ENCODE data around the gene CPOX. TPM values are rescaled to one million over a fixed set of nuclear protein-coding genes. Genes with fewer than 3 reads are reported as not detected.
"Not testable (repeated sequence)": the region's sequence is repeated elsewhere in the genome, so short reads cannot be mapped to it uniquely, and the experiment has no call there.

Gene CPOX
- total and polyA plus RNA-seq, 3 donors from 2014 or later = 9.3 to 25.4 (median 21.7) TPM

DNA sequence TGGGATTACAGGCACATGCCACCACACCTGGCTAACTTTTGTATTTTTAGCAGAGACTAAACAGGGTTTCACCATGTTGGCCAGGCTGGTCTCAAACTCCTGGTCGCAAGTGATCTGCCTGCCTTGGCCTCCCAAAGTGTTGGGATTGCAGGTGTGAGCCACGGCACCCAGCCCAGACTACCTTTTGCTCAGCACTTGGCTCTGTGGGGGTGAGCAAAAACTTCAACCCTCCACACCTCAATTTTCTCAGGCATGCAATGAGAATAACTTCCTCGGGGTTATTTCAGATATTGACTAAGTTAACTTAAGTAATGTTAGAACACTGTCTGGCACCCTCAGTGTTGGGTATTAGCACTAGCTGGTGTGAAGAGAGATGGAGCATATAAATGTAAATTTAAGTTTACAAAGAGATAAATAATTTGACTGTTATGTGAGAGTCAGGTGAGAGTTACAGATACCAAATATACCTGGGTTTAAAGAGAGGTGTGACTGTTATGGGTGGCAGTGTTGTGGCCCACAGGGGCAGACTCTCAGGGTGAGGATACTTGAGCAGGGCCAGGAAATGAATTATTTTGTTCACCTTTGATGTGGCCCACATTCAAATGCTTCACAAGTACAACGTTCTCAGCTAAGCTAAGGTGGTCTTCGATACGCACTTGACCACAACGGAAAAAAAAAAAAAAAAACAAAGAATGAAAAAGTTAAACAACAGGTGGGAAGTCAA, 29.0 kb downstream of the CPOX start:
- no peak overlapping the region for H3K4me3 ChIP-seq
- no peaks in the 10 kb centered on the region for H3K9me3 ChIP-seq
- H3K27ac ChIP-seq = no peak overlapping the region
- WGBS, 2 donors = 79 to 88% methylated on average over 7 of the region's 7 CpGs
- intact Hi-C loops (cut with DNase I; ENCODE audit: low total_unique reads) = no loop called here
- no peaks in the 10 kb centered on the region for H3K27me3 ChIP-seq
- H3K4me1 ChIP-seq = no peaks in the 10 kb centered on the region
- H3K36me3 ChIP-seq (ENCODE audit: low read depth, missing control alignments) = no peaks in the 10 kb centered on the region
- DNase-seq = no peak
- TF ChIP-seq POLR2A (IDR thresholded peaks at IDR 0.05) = no peak
- TF ChIP-seq, protein P1, sequence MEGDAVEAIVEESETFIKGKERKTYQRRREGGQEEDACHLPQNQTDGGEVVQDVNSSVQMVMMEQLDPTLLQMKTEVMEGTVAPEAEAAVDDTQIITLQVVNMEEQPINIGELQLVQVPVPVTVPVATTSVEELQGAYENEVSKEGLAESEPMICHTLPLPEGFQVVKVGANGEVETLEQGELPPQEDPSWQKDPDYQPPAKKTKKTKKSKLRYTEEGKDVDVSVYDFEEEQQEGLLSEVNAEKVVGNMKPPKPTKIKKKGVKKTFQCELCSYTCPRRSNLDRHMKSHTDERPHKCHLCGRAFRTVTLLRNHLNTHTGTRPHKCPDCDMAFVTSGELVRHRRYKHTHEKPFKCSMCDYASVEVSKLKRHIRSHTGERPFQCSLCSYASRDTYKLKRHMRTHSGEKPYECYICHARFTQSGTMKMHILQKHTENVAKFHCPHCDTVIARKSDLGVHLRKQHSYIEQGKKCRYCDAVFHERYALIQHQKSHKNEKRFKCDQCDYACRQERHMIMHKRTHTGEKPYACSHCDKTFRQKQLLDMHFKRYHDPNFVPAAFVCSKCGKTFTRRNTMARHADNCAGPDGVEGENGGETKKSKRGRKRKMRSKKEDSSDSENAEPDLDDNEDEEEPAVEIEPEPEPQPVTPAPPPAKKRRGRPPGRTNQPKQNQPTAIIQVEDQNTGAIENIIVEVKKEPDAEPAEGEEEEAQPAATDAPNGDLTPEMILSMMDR (IDR thresholded peaks at IDR 0.05) = no peak

DNA sequence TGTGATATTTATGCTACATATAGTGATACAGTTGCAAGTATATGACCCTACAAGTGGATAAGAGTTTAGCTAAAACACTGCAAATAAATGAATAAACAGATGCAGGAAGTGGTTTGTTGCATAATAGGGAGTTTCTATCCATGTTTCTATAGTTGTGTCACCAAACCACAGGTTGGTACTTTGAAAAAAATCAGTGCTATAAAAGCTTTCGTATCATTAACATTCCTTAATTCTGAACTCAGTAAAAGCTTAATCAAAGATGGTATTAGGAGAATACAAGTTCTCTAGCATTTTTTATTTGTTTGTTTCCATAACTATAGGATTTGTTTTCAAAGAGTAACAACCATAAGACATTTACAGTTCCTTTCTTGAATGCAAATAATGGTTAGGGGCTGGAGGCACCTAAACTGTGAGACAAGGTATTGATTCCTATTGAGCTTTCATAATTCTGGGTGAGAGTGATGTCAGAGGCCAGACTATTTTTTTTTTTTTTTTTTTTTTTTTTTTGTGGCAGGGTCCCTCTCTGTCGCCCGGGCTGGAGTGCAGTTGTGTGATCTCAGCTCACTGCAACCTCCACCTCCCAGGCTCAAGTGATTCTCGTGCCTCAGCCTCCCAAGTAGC, 29.6 kb downstream of the CPOX start:
- no peak for DNase-seq

DNA sequence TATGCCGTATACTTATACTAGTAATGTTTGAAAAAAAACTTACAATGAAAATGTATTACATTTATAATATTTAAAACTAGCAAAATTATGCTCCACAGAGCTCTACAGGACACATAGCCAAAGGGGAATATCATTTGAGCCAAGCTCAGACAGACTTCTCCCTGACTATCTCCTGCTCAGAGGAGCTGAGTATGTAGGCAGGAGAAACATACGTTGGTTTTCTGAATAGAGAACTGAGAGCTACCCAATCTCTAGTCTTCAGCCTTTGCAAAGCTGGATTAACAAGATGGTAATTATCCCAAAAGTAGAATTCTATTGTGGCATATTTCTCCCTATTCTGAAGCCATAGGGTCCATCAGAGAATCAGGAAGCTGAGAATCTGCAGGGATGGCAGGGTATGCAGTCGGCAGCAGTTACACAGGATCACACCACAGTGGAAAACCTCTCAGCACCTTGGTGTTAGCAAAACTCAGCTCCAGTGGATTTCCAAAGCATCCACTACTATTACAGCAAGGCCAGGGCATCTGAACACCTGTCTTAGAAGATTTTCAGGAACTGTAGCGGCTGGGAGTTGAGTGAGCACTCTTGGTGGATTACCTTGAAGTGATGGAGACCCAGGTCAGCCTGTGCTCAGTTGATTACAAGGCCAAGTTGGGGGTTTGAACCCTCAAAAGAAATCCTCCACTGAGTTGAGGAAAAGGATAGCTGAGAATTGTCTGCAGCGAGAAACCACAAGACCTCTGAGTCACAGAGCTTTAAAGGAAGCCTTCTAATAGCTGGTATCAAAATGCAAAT, 31.5 kb downstream of the CPOX start:
- H3K27me3 ChIP-seq = no peaks in the 10 kb centered on the region
- no peaks in the 10 kb centered on the region for H3K4me1 ChIP-seq
- no peak overlapping the region for H3K4me3 ChIP-seq
- no peak overlapping the region for H3K27ac ChIP-seq
- H3K36me3 ChIP-seq (ENCODE audit: low read depth, missing control alignments) = no peaks in the 10 kb centered on the region
- TF ChIP-seq, protein P1 (IDR thresholded peaks at IDR 0.05) = no peak
- no peak for TF ChIP-seq POLR2A (IDR thresholded peaks at IDR 0.05)
- 83 to 85% methylated on average over 5 of the region's 5 CpGs for WGBS, 2 donors
- H3K9me3 ChIP-seq = no peaks in the 10 kb centered on the region
- intact Hi-C loops (cut with DNase I; ENCODE audit: low total_unique reads) = no loop called here
- DNase-seq = no peak

More for the DNA sequence above, 29.6 kb downstream of the CPOX start:
- TF ChIP-seq, protein P1 (IDR thresholded peaks at IDR 0.05) = no peak
- no peak for TF ChIP-seq POLR2A (IDR thresholded peaks at IDR 0.05)
- H3K4me1 ChIP-seq = no peaks in the 10 kb centered on the region
- no peaks in the 10 kb centered on the region for H3K27me3 ChIP-seq
- no peak overlapping the region for H3K27ac ChIP-seq
- intact Hi-C loops (cut with DNase I; ENCODE audit: low total_unique reads) = no loop called here
- 86% methylated on average over 1 to 4 of the region's 4 CpGs for WGBS, 2 donors
- H3K36me3 ChIP-seq (ENCODE audit: low read depth, missing control alignments) = no peaks in the 10 kb centered on the region
- no peaks in the 10 kb centered on the region for H3K9me3 ChIP-seq
- H3K4me3 ChIP-seq = no peak overlapping the region

DNA sequence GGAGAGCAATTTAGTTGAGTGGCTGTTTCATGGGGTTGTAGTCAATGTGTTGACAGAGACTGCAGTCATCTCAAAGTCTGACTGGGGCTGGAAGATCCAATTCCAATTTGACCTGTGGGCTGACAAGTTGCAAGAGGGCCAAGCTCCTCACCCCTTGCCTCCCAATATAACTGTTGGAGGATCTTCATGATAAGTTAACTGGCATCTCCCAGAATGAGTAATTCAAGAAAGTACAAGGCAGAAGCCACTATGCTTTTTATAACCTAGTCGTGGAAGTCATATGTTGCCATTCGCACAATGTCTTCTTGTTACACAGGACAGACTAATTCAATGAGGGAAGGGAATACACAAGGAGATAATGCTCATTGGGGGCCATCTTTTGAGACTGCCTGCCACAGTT, 32.5 kb downstream of the CPOX start:
- Histone ChIP-seq H3K4me3 (no peak overlapping the region), H3K27me3 (no peaks in the 10 kb centered on the region), H3K36me3 (ENCODE audit: low read depth, missing control alignments) (no peaks in the 10 kb centered on the region), H3K27ac (no peak overlapping the region), H3K4me1 (no peaks in the 10 kb centered on the region), H3K9me3 (no peaks in the 10 kb centered on the region)
- TF ChIP-seq POLR2A (IDR thresholded peaks at IDR 0.05) = no peak
- TF ChIP-seq, protein P1 (IDR thresholded peaks at IDR 0.05) = no peak
- intact Hi-C loops (cut with DNase I; ENCODE audit: low total_unique reads) = no loop called here
- DNase-seq = no peak
- 77 to 79% methylated on average over 2 of the region's 2 CpGs for WGBS, 2 donors

DNA sequence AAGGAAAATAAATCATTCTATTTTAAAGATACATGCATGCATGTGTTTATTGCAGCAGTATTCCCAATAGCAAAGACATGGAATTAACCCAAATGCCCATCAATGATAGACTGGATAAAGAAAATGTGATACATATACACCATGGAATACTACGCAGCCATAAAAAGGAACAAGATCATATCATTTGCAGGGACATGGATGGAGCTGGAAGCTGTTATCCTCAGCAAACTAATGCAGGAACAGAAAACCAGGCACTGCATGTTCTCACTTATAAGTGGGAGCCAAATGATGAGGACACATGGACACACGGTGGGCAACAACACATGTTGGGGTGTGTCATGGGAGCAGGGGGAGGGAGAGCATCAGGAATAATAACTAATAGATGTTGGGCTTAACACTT, 33.6 kb downstream of the CPOX start:
- 93 to 98% methylated on average over 2 of the region's 2 CpGs for WGBS, 2 donors
- intact Hi-C loops (cut with DNase I; ENCODE audit: low total_unique reads); H3K27ac ChIP-seq; H3K4me3 ChIP-seq; DNase-seq; H3K9me3 ChIP-seq; H3K36me3 ChIP-seq (ENCODE audit: low read depth, missing control alignments); H3K27me3 ChIP-seq; H3K4me1 ChIP-seq: not testable (repeated sequence)
